HG02840 (cell line): ENCODE results near the gene CACNA2D4.

Experiments used
- ATAC-seq: cut with Tn5 transposase; IDR thresholded peaks from one replicate; pipeline ENCODE4 v1.9.1; 2021; ENCODE audit warnings: mild to moderate bottlenecking, moderate library complexity, moderate number of reproducible peaks; ENCODE audit not compliant: unreplicated experiment, low FRiP score

CACNA2D4 gene

GRCh38 chr12:1836854-1837421, 81.5 kb downstream of the CACNA2D4 start:
- no peak for ATAC-seq

GRCh38 chr12:1836241-1836803, 82.1 kb downstream of the CACNA2D4 start:
- ATAC-seq: no peak

- ATAC-seq: no peak
Measured at GRCh38 chr12:1835211-1836131, 83.0 kb downstream of the CACNA2D4 start.

- no peak for ATAC-seq
Measured at GRCh38 chr12:1834186-1834925, 84.1 kb downstream of the CACNA2D4 start.

GRCh38 chr12:1833596-1834028, 84.8 kb downstream of the CACNA2D4 start:
- ATAC-seq: no peak

GRCh38 chr12:1832801-1833595, 85.5 kb downstream of the CACNA2D4 start:
- ATAC-seq: no peak

- no peak for ATAC-seq
Measured at GRCh38 chr12:1830981-1831963, 87.2 kb downstream of the CACNA2D4 start.

- ATAC-seq: no peak
Measured at GRCh38 chr12:1830401-1830845, 88.0 kb downstream of the CACNA2D4 start.

- no peak for ATAC-seq
Measured at GRCh38 chr12:1829306-1829900, 89.0 kb downstream of the CACNA2D4 start.

GRCh38 chr12:1828856-1829255, 89.6 kb downstream of the CACNA2D4 start:
- ATAC-seq: no peak

- ATAC-seq: no peak
Measured at GRCh38 chr12:1827826-1828805, 90.3 kb downstream of the CACNA2D4 start.

- ATAC-seq: no peak
Measured at GRCh38 chr12:1826867-1827705, 91.4 kb downstream of the CACNA2D4 start.

GRCh38 chr12:1826401-1826800, 92.1 kb downstream of the CACNA2D4 start:
- no peak for ATAC-seq

- no peak for ATAC-seq
Measured at GRCh38 chr12:1825382-1826102, 92.9 kb downstream of the CACNA2D4 start.

GRCh38 chr12:1823237-1823636, 95.2 kb downstream of the CACNA2D4 start:
- no peak for ATAC-seq

- ATAC-seq: no peak
Measured at GRCh38 chr12:1822699-1823098, 95.8 kb downstream of the CACNA2D4 start.
